GM12873 (cell line): Measurements from ENCODE around the gene PPP1R14D.
A peak's percentile ranks its signal among the peaks of the same experiment; 100 is the strongest.

Experiments
- CTCF ChIP-seq: IDR thresholded peaks from 2 replicates; pipeline ENCODE4 v1.5.1; 2012; ENCODE audit warnings: low read depth, mild to moderate bottlenecking, moderate library complexity, low read length, control low read depth; ENCODE audit not compliant: insufficient read depth; ENCODE audit errors: missing control alignments

The PPP1R14D gene

GRCh38 chr15:40828447-40829036 lies at the start of gene PPP1R14D:
Gene PPP1R14D (minus strand): TSS chr15:40828708. CDS start chr15:40828641, 67 bp downstream.
- TF ChIP-seq CTCF, result no peak

DNA sequence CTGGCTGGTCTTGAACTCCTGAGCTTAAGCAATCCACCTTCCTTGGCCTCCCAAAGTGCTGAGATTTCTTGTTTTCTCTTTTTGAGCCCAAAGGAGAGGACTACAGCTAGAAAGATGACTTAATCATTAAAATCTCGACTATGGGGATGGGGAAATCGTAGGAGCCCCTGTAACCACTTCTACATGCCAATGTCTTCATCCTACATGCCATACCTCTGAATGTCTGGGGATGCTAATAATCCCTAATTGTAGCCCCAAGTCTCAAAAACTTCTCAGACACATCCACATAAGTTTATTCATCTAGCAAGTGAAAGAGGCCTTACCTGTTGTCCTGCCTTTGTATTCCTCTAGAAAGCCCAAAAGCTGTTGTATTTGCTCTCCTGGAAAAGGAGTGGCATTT lies 49.2 kb upstream of the PPP1R14D start:
- TF ChIP-seq CTCF, result no peak

- no peak for TF ChIP-seq CTCF
Measured at GRCh38 chr15:40875991-40876730, 47.7 kb upstream of the PPP1R14D start.

GRCh38 chr15:40873694-40874561 lies 45.4 kb upstream of the PPP1R14D start, which contains the start of gene RHOV:
Gene RHOV (minus strand): TSS chr15:40874234. CDS start chr15:40874139, 95 bp downstream.
- peak; percentile 54 for TF ChIP-seq CTCF

DNA sequence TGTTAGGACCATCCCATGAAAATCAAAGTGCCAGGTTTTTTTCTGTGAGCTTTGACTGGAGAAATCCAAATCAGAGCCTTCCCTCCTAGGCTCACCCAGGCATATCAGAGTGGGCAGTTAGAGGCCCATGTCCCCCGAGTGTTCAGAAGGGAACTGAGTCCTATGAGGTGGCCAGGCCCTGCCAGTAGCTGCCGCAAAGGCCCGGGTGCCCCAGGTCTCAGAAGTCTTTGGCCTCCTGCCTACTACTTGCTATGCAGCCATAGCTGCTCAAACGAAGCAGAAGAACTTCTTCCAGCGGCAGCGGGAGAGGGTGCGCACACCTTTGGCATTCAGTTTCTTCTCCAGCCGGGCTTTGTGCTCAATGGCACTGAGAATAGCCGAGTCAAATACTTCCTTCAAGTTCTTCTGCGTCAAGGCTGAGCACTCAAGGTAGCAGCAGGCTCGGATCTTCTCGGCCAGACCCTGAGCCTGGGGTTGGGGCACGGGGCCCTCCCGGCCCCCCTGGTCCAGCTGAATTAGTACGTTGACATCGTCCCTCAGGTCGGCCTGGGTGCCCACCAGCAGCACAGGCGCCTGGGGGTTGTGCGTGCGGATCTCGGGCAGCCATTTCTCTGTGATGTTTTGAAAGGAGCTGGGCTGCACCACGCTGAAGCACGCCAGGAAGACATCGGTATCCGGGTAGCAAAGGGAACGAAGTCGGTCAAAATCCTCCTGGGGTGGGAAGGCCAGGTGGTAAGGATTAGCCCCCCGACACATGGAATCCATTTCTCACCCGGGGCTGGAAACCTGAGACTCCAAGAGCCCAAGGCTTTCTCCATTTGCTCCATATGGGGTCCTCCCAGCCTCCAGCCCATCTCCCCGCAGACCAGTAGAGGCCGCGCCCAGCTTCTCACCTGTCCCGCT lies 44.5 kb upstream of the PPP1R14D start:
- TF ChIP-seq CTCF, result no peak

GRCh38 chr15:40871749-40872617 lies 43.5 kb upstream of the PPP1R14D start:
- no peak for TF ChIP-seq CTCF
